Mucosa of gallbladder (tissue), 1 donor: ENCODE measurements around the gene MLLT3. TPM values are rescaled to one million over a fixed set of nuclear protein-coding genes. Genes with fewer than 3 reads are reported as not detected.
A peak's percentile ranks its signal among the peaks of the same experiment; 100 is the strongest.

Experiments
- DNase-seq: peaks from one replicate; pipeline ENCODE4 v3.0.0-alpha.2; 2020; ENCODE audit warnings: low spot score
- total RNA-seq: library from RNA; stranded (reverse); gene quantifications from one replicate; pipeline ENCODE4 v1.2.1, GENCODE V29; 2021
- donor health status: DM: no; HTN: no; CAD: no.

Gene MLLT3
- total RNA-seq, 1 donor from 2014 or later = 29.1 TPM

- DNase-seq = no peak
These were observed 316.8 kb downstream of the MLLT3 start for GRCh38 chr9:20305452-20305851.

GRCh38 chr9:20303996-20304395, 318.3 kb downstream of the MLLT3 start:
- no peak for DNase-seq

- no peak for DNase-seq
These were observed 319.2 kb downstream of the MLLT3 start for GRCh38 chr9:20303066-20303465.

GRCh38 chr9:20302197-20302596, 320.1 kb downstream of the MLLT3 start:
- DNase-seq = no peak

GRCh38 chr9:20300430-20301115, 321.7 kb downstream of the MLLT3 start:
- no peak for DNase-seq

- peak; percentile 24 for DNase-seq
These were observed 324.6 kb downstream of the MLLT3 start for GRCh38 chr9:20297646-20298084.

- no peak for DNase-seq
These were observed 326.7 kb downstream of the MLLT3 start for GRCh38 chr9:20295555-20295954.

- no peak for DNase-seq
These were observed 328.1 kb downstream of the MLLT3 start for GRCh38 chr9:20294046-20294750.

GRCh38 chr9:20292002-20292401, 330.3 kb downstream of the MLLT3 start:
- DNase-seq = no peak

Other genes with a start within 250 kb of the MLLT3 start
- gene FOCAD, start 61.8 kb upstream of the MLLT3 start, total RNA-seq = 27.2 TPM